Mesenchymal stem cell (in vitro differentiated cells and primary cell): ENCODE results near the gene KLHL40.

Experiments
- DNase-seq: peaks from one replicate; pipeline ENCODE4 v3.0.0-alpha.2; 2013
- H2AFZ ChIP-seq: one replicate; pipeline ENCODE4 v1.6.1; 2013; ENCODE audit warnings: low read depth, mild to moderate bottlenecking, control low read depth, inconsistent platforms, low read length, moderate library complexity
- H2AK5ac ChIP-seq: 2 replicates; pipeline ENCODE4 v1.6.1; 2013; ENCODE audit warnings: low read length, moderate library complexity, mild to moderate bottlenecking, inconsistent platforms; ENCODE audit not compliant: severe bottlenecking
- H2BK120ac ChIP-seq: one replicate; pipeline ENCODE4 v1.6.1; 2013; ENCODE audit warnings: low read depth, mild to moderate bottlenecking, inconsistent platforms, low read length, moderate library complexity
- H2BK12ac ChIP-seq, 2 experiments: one replicate each; pipeline ENCODE4 v1.6.1; 2013; ENCODE audit warnings: inconsistent platforms in 2 of 2, low read length in 2 of 2, mild to moderate bottlenecking in 2 of 2, moderate library complexity in 2 of 2, control low read depth in 1 of 2
- H2BK15ac ChIP-seq: one replicate; pipeline ENCODE4 v1.6.1; 2013; ENCODE audit warnings: mild to moderate bottlenecking, low read depth, inconsistent platforms; ENCODE audit not compliant: poor library complexity, severe bottlenecking
- H2BK5ac ChIP-seq: 2 replicates; pipeline ENCODE4 v1.6.1; 2013; ENCODE audit warnings: low read depth, mild to moderate bottlenecking, low read length, control low read depth, inconsistent platforms; ENCODE audit not compliant: poor library complexity, severe bottlenecking
- H3K14ac ChIP-seq, 2 experiments: one replicate each; pipeline ENCODE4 v1.6.1; 2013; ENCODE audit warnings: inconsistent platforms in 2 of 2, low read length in 2 of 2, control low read depth in 1 of 2, mild to moderate bottlenecking in 1 of 2, moderate library complexity in 1 of 2
- H3K18ac ChIP-seq, 2 experiments: one replicate each; pipeline ENCODE4 v1.6.1; 2013; ENCODE audit warnings: inconsistent platforms in 2 of 2, low read length in 2 of 2, control low read depth in 1 of 2, low read depth in 1 of 2, mild to moderate bottlenecking in 1 of 2
- H3K23ac ChIP-seq, 2 experiments: one replicate each; pipeline ENCODE4 v1.6.1; 2013; ENCODE audit warnings: inconsistent platforms in 2 of 2, low read length in 2 of 2, mild to moderate bottlenecking in 2 of 2, moderate library complexity in 2 of 2, control low read depth in 1 of 2
- H3K27ac ChIP-seq: 2 replicates; pipeline ENCODE4 v1.5.1; 2013; ENCODE audit warnings: mild to moderate bottlenecking, moderate library complexity, low read length, control low read depth, inconsistent platforms; ENCODE audit not compliant: poor library complexity, severe bottlenecking
- H3K27me3 ChIP-seq, 2 experiments: 2 replicates each; pipeline versions ENCODE4 v1.6.1 to v1.7.0; 2013; ENCODE audit warnings: low read length in 2 of 2, mild to moderate bottlenecking in 2 of 2, moderate library complexity in 2 of 2, control low read depth in 1 of 2, inconsistent platforms in 1 of 2; ENCODE audit not compliant: control insufficient read depth in 1 of 2, insufficient read depth in 1 of 2
- H3K36me3 ChIP-seq, 2 experiments: 2 replicates each; pipeline versions ENCODE4 v1.6.1 to v1.7.0; 2013; ENCODE audit warnings: low read length in 2 of 2, control low read depth in 1 of 2, inconsistent platforms in 1 of 2, low read depth in 1 of 2, mild to moderate bottlenecking in 1 of 2; ENCODE audit not compliant: insufficient read depth in 2 of 2, control insufficient read depth in 1 of 2
- H3K4ac ChIP-seq, 2 experiments: one replicate each; pipeline ENCODE4 v1.6.1; 2013; ENCODE audit warnings: inconsistent platforms in 2 of 2, low read length in 2 of 2, mild to moderate bottlenecking in 2 of 2, moderate library complexity in 2 of 2, control low read depth in 1 of 2, low read depth in 1 of 2
- H3K4me1 ChIP-seq: 2 replicates; pipeline ENCODE4 v1.6.1; 2013; ENCODE audit warnings: low read depth, low read length, control low read depth; ENCODE audit not compliant: control insufficient read depth, insufficient read depth
- H3K4me2 ChIP-seq: 2 replicates; pipeline ENCODE4 v1.6.1; 2013; ENCODE audit warnings: low read length, mild to moderate bottlenecking, inconsistent platforms; ENCODE audit not compliant: poor library complexity, severe bottlenecking
- H3K4me3 ChIP-seq, 2 experiments: 2 replicates each; pipeline versions ENCODE4 v1.5.1 to v1.7.0; 2013; ENCODE audit warnings: low read length in 2 of 2, mild to moderate bottlenecking in 2 of 2, control low read depth in 1 of 2, low read depth in 1 of 2; ENCODE audit not compliant: insufficient read depth in 1 of 2
- H3K79me1 ChIP-seq: replicated peaks from 2 replicates; pipeline ENCODE4 v1.6.1; 2013; ENCODE audit warnings: mild to moderate bottlenecking, control low read depth, low read length, inconsistent platforms; ENCODE audit not compliant: poor library complexity, severe bottlenecking
- H3K9ac ChIP-seq: 2 replicates; pipeline ENCODE4 v1.7.0; 2013; ENCODE audit warnings: mild to moderate bottlenecking, low read length, moderate library complexity
- H3K9me3 ChIP-seq: 2 replicates; pipeline ENCODE4 v1.7.0; 2013; ENCODE audit warnings: mild to moderate bottlenecking, low read length; ENCODE audit not compliant: control insufficient read depth
- H4K8ac ChIP-seq: one replicate; pipeline ENCODE4 v1.6.1; 2013; ENCODE audit warnings: inconsistent platforms, mild to moderate bottlenecking, low read length, moderate library complexity
- H4K91ac ChIP-seq: one replicate; pipeline ENCODE4 v1.6.1; 2013; ENCODE audit warnings: mild to moderate bottlenecking, low read length, inconsistent platforms
- WGBS: methylation state at CpG from one replicate; pipeline ENCODE4 v1.1.7; 2013; ENCODE audit warnings: mixed read lengths; 5-methylcytosine and 5-hydroxymethylcytosine counted together

The KLHL40 gene

GRCh38 chr3:42733501-42734262, 48.3 kb downstream of the KLHL40 start:
- H3K79me1 ChIP-seq, result no peaks in the 10 kb centered on the region
- no peak overlapping the region for H4K91ac ChIP-seq
- no peak overlapping the region for H2BK12ac ChIP-seq
- H2BK5ac ChIP-seq, result no peak overlapping the region
- no peak for DNase-seq
- no peak overlapping the region for H2BK120ac ChIP-seq
- peaks cover 3% of the 10 kb centered on the region for H3K9me3 ChIP-seq
- no peak overlapping the region for H3K23ac ChIP-seq
- no peaks in the 10 kb centered on the region for H3K4me1 ChIP-seq
- H3K4me2 ChIP-seq, result no peak overlapping the region
- no peak overlapping the region for H3K27ac ChIP-seq
- no peak overlapping the region for H3K4ac ChIP-seq
- no peaks in the 10 kb centered on the region for H3K36me3 ChIP-seq
- H2AFZ ChIP-seq, result no peak overlapping the region
- H3K4me3 ChIP-seq, result no peak overlapping the region
- 83% methylated on average over 9 of the region's 13 CpGs for WGBS
- no peak overlapping the region for H4K8ac ChIP-seq
- H2AK5ac ChIP-seq, result no peak overlapping the region
- H3K18ac ChIP-seq, result no peak overlapping the region
- no peak overlapping the region for H3K9ac ChIP-seq
- no peak overlapping the region for H3K14ac ChIP-seq
- peaks cover 17 to 31% of the 10 kb centered on the region in 2 experiments for H3K27me3 ChIP-seq
- H2BK15ac ChIP-seq, result no peak overlapping the region

GRCh38 chr3:42734263-42734860, 49.0 kb downstream of the KLHL40 start:
- Histone ChIP-seq H3K4me3 (no peak overlapping the region), H4K91ac (no peak overlapping the region), H2BK5ac (no peak overlapping the region), H2BK15ac (no peak overlapping the region), H4K8ac (no peak overlapping the region), H2BK120ac (no peak overlapping the region), H2AK5ac (no peak overlapping the region), H3K79me1 (no peaks in the 10 kb centered on the region), H3K23ac (no peak overlapping the region), H3K18ac (no peak overlapping the region), H3K4ac (no peak overlapping the region), H2BK12ac (no peak overlapping the region), H3K9ac (no peak overlapping the region), H3K27ac (no peak overlapping the region), H2AFZ (no peak overlapping the region), H3K9me3 (no peaks in the 10 kb centered on the region), H3K36me3 (no peaks in the 10 kb centered on the region), H3K4me2 (no peak overlapping the region), H3K4me1 (no peaks in the 10 kb centered on the region), H3K27me3 (peaks cover 17 to 27% of the 10 kb centered on the region in 2 experiments), H3K14ac (peak overlapping the region in 1 of 2 experiments; percentile 7)
- WGBS, result 70% methylated on average over 4 of the region's 6 CpGs
- no peak for DNase-seq

- H4K91ac ChIP-seq, result no peak overlapping the region
- no peak overlapping the region for H3K18ac ChIP-seq
- H2AFZ ChIP-seq, result no peak overlapping the region
- no peak overlapping the region for H3K4ac ChIP-seq
- H2BK12ac ChIP-seq, result no peak overlapping the region
- no peak overlapping the region for H2BK120ac ChIP-seq
- H3K4me2 ChIP-seq, result no peak overlapping the region
- H4K8ac ChIP-seq, result no peak overlapping the region
- H3K14ac ChIP-seq, result no peak overlapping the region
- H3K4me3 ChIP-seq, result no peak overlapping the region
- no peak for DNase-seq
- H3K27ac ChIP-seq, result no peak overlapping the region
- no peaks in the 10 kb centered on the region for H3K79me1 ChIP-seq
- H3K9ac ChIP-seq, result no peak overlapping the region
- peaks cover 17 to 29% of the 10 kb centered on the region in 2 experiments for H3K27me3 ChIP-seq
- no peak overlapping the region for H3K23ac ChIP-seq
- no peaks in the 10 kb centered on the region for H3K4me1 ChIP-seq
- no peak overlapping the region for H2AK5ac ChIP-seq
- H2BK5ac ChIP-seq, result no peak overlapping the region
- WGBS, result 72% methylated on average over 8 of the region's 8 CpGs
- no peaks in the 10 kb centered on the region for H3K36me3 ChIP-seq
- no peak overlapping the region for H2BK15ac ChIP-seq
- no peaks in the 10 kb centered on the region for H3K9me3 ChIP-seq
Measured at GRCh38 chr3:42735019-42735418, 49.7 kb downstream of the KLHL40 start.

- Histone ChIP-seq H3K9me3 (no peaks in the 10 kb centered on the region), H4K91ac (no peak overlapping the region), H3K4me2 (no peak overlapping the region), H4K8ac (no peak overlapping the region), H3K27ac (no peak overlapping the region), H3K9ac (no peak overlapping the region), H3K27me3 (peaks cover 17 to 30% of the 10 kb centered on the region in 2 experiments), H3K4me3 (no peak overlapping the region), H3K4me1 (no peaks in the 10 kb centered on the region), H2BK12ac (no peak overlapping the region), H3K4ac (no peak overlapping the region), H2BK120ac (no peak overlapping the region), H2BK5ac (no peak overlapping the region), H3K36me3 (no peaks in the 10 kb centered on the region), H2AK5ac (no peak overlapping the region), H3K79me1 (no peaks in the 10 kb centered on the region), H3K14ac (no peak overlapping the region), H2AFZ (no peak overlapping the region), H3K18ac (no peak overlapping the region), H2BK15ac (no peak overlapping the region), H3K23ac (no peak overlapping the region)
- WGBS, result 95% methylated on average over 12 of the region's 12 CpGs
- DNase-seq, result no peak
Measured at GRCh38 chr3:42735615-42736014, 50.3 kb downstream of the KLHL40 start.
